ENCODE results near the gene SLAMF6.
A peak's percentile ranks its signal among the peaks of the same experiment; 100 is the strongest.
"Not testable (repeated sequence)": the region's sequence is repeated elsewhere in the genome, so short reads cannot be mapped to it uniquely, and the experiment has no call there.

The SLAMF6 gene

DNA sequence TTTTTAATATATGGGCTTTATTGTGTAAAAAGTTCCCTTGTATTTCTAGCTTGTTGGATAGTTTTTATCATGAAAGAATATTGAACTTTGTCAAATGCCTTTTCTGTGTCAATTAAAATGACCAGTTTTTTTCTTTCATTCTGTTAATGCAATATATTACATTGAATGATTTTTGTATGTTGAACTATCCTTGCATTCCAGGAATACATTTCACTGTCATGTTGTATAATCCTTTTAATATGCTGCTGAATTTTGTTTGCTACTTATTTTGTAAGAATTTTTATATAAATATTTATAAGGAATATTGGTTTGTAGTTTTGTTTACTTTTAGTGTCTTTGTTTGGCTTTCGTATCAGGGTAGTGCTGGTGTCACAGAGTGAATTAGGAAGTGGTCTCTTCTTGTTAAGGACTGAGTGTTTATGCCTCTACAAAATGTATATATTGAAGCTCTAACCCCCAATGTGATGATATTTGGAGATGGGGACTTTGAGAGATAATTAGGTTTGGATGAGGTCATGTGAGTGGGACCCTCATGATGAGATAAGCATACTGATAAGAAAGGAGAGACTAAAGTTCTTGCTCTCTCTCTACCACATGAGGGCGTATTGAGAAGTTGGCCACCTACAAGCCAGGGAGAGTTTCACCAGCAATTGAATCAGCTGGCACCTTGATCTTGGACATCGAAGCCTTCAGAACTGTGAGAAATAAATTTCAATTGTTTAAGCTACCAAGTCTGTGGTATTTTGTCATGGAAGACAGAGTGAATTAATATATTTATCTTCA lies 12.0 kb upstream of the SLAMF6 start:
- no peak for DNase-seq
- Histone ChIP-seq H3K9me3 (ENCODE audit: severe bottlenecking) (peaks cover 23% of the 10 kb centered on the region), H3K27ac (no peak overlapping the region), H3K27me3 (ENCODE audit: insufficient read depth, low read depth, severe bottlenecking) (peaks cover 64% of the 10 kb centered on the region), H3K36me3 (no peaks in the 10 kb centered on the region), H3K4me3 (ENCODE audit: low read depth, low read length) (no peak overlapping the region)
- peak; percentile 55 for TF ChIP-seq CTCF (IDR thresholded peaks at IDR 0.05; ENCODE audit: low read depth, low read length)

- Histone ChIP-seq H3K9me3 (ENCODE audit: severe bottlenecking) (peaks cover 21% of the 10 kb centered on the region), H3K27me3 (ENCODE audit: insufficient read depth, low read depth, severe bottlenecking) (peaks cover 66% of the 10 kb centered on the region)
- DNase-seq; H3K27ac ChIP-seq; H3K4me3 ChIP-seq (ENCODE audit: low read depth, low read length); H3K36me3 ChIP-seq: not testable (repeated sequence)
Observed at GRCh38 chr1:160532557-160532813, 9.4 kb upstream of the SLAMF6 start.

DNA sequence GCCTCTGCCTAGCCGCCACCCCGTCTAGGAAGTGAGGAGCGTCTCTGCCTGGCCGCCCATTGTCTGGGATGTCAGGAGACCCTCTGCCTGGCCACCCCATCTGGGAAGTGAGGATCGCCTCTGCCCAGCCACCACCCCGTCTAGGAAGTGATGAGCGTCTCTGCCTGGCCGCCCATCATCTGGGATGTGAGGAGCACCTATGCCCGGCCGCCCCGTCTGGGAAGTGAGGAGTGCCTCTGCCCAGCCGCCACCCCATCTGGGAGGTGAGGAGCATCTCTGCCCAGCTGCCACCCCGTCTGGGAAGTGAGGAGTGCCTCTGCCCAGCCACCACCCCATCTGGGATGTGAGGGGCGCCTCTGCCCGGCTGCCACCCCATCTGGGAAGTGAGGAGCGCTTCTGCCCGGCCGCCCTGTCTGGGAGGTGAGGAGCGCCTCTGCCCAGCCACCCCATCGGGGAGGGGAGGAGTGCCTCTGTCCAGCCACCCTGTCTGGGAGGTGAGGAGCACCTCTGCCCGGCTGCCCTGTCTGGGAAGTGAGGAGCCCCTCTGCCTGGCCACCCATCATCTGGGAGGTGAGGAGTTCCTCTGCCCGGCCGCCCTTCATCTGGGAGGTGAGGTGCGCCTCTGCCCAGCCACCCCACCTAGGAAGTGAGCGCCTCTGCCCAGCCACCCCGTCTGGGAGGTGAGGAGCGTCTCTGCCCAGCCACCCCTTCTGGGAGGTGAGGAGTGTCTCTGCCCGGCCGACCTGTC lies 8.9 kb upstream of the SLAMF6 start:
- not testable (repeated sequence) for H3K36me3 ChIP-seq; H3K4me3 ChIP-seq (ENCODE audit: low read depth, low read length); H3K27ac ChIP-seq; DNase-seq
- H3K27me3 ChIP-seq (ENCODE audit: insufficient read depth, low read depth, severe bottlenecking): peaks cover 65% of the 10 kb centered on the region
- peaks cover 21% of the 10 kb centered on the region for H3K9me3 ChIP-seq (ENCODE audit: severe bottlenecking)

GRCh38 chr1:160529401-160529952 lies 6.4 kb upstream of the SLAMF6 start:
- H3K9me3 ChIP-seq (ENCODE audit: severe bottlenecking): peaks cover 11% of the 10 kb centered on the region
- H3K36me3 ChIP-seq; H3K27ac ChIP-seq; H3K4me3 ChIP-seq (ENCODE audit: low read depth, low read length); DNase-seq: not testable (repeated sequence)
- H3K27me3 ChIP-seq (ENCODE audit: insufficient read depth, low read depth, severe bottlenecking): peaks cover 65% of the 10 kb centered on the region

DNA sequence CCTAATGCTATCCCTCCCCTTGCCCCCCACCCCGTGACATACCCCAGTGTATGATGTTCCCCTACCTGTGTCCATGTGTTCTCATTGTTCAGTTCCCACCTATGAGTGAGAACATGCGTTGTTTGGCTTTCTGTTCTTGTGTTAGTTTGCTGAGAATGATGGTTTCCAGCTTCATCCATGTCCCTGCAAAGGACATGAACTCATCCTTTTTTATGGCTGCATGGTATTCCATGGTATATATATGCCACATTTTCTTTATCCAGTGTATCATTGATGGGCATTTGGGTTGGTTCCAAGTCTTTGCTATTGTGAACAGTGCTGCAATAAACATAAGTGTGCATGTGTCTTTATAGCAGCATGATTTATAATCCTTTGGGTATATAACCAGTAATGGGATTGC lies 734 bp upstream of the SLAMF6 start:
- peaks cover 64% of the 10 kb centered on the region for H3K27me3 ChIP-seq (ENCODE audit: insufficient read depth, low read depth, severe bottlenecking)
- H3K9me3 ChIP-seq (ENCODE audit: severe bottlenecking); H3K4me3 ChIP-seq (ENCODE audit: low read depth, low read length); H3K27ac ChIP-seq; DNase-seq; H3K36me3 ChIP-seq: not testable (repeated sequence)

DNA sequence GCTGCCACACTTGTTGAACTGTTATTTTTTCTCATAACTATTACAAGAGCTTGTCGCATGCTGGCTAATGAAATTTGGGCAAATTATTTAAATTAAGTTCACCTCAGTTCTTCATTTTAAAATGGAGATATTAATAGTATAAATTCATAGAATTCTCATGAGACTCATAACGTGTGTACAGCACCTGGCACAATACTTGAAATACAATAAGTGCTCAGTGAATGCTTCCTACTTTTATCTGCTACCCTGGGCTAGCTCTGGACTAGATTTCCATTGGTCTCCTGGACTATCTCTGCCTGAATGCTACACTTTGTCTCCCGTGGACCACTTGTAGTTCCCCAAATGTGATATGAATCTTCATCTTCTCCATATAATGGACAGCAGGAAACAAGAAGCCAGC lies 919 bp downstream of the SLAMF6 start:
- Histone ChIP-seq H3K27ac (no peak overlapping the region), H3K4me3 (ENCODE audit: low read depth, low read length) (no peak overlapping the region), H3K36me3 (no peaks in the 10 kb centered on the region), H3K27me3 (ENCODE audit: insufficient read depth, low read depth, severe bottlenecking) (peaks cover 52% of the 10 kb centered on the region), H3K9me3 (ENCODE audit: severe bottlenecking) (peaks cover 6% of the 10 kb centered on the region)
- no peak for DNase-seq
- TF ChIP-seq CTCF (IDR thresholded peaks at IDR 0.05; ENCODE audit: low read depth, low read length): no peak

DNA sequence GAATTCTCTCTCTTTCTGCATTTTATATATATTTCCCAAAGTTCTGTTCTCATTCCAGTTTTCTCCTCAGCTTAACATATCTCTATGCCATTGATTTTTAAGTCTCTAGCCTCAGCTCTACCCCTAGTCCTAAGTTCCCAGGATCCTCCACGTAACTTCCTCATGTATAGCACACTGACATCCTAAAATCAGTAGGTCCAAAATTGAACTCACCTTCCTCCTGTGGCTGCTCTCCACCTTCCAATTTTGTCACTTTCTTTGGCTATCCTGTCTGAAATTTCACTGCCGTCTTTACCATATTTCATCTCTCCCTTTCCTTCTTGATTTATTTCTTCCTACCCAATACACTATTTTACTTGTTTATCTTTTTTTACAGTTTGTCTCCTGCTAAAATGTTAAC lies 1.5 kb downstream of the SLAMF6 start:
- Histone ChIP-seq H3K27me3 (ENCODE audit: insufficient read depth, low read depth, severe bottlenecking) (peaks cover 52% of the 10 kb centered on the region), H3K4me3 (ENCODE audit: low read depth, low read length) (no peak overlapping the region), H3K9me3 (ENCODE audit: severe bottlenecking) (peaks cover 6% of the 10 kb centered on the region), H3K36me3 (no peaks in the 10 kb centered on the region), H3K27ac (no peak overlapping the region)
- no peak for DNase-seq
- no peak for TF ChIP-seq CTCF (IDR thresholded peaks at IDR 0.05; ENCODE audit: low read depth, low read length)

Measured in WERI-Rb-1 (cell line).